HEK293T (cell line): ENCODE data around the gene UNKL.

Experiments used
- CTCF ChIA-PET: fragments of 350-600 bp; formaldehyde crosslinking; extraction: SDS; loops from one replicate; lab custom pipeline; 2021; ENCODE audit warnings: antibody characterized with exemption, inconsistent platforms; lab: Yijun Ruan, JAX
- POLR2A ChIA-PET: fragments of 350-600 bp; formaldehyde crosslinking; extraction: SDS; loops from one replicate; lab custom pipeline; 2020; ENCODE audit warnings: antibody characterized with exemption, inconsistent platforms; lab: Yijun Ruan, JAX
- DNase-seq: peaks from one replicate; pipeline ENCODE4 v3.0.0; 2012; ENCODE audit warnings: mixed read lengths; ENCODE audit errors: extremely low spot score
- ARNT ChIP-seq: fragments of 450-650 bp; IDR thresholded peaks from 2 replicates; pipeline ENCODE4 v1.6.1; 2017; ENCODE audit warnings: mild to moderate bottlenecking
- BHLHE40 ChIP-seq: fragments of 450-650 bp; IDR thresholded peaks from 2 replicates; pipeline ENCODE4 v1.6.1; 2016; ENCODE audit warnings: mild to moderate bottlenecking, moderate library complexity, borderline replicate concordance
- CTBP1 ChIP-seq: fragments of 450-650 bp; IDR thresholded peaks from 2 replicates; pipeline ENCODE4 v1.6.1; 2016; ENCODE audit warnings: borderline replicate concordance
- ELF4 ChIP-seq: fragments of 450-650 bp; IDR thresholded peaks from 2 replicates; pipeline ENCODE4 v1.6.1; 2017; ENCODE audit warnings: antibody characterized with exemption
- FOXA1 ChIP-seq: fragments of 450-650 bp; IDR thresholded peaks from 2 replicates; pipeline ENCODE4 v1.6.1; 2016; ENCODE audit warnings: mild to moderate bottlenecking
- FOXK2 ChIP-seq: fragments of 450-650 bp; IDR thresholded peaks from 2 replicates; pipeline ENCODE4 v1.6.1; 2016; ENCODE audit warnings: mild to moderate bottlenecking
- FOXM1 ChIP-seq: fragments of 450-650 bp; IDR thresholded peaks from 2 replicates; pipeline ENCODE4 v1.6.1; 2017; ENCODE audit warnings: mild to moderate bottlenecking, borderline replicate concordance
- HDGF ChIP-seq: fragments of 450-650 bp; IDR thresholded peaks from 2 replicates; pipeline ENCODE4 v1.6.1; 2017; ENCODE audit warnings: antibody characterized with exemption, borderline replicate concordance
- L3MBTL2 ChIP-seq: fragments of 450-650 bp; conservative IDR thresholded peaks from 2 replicates; pipeline ENCODE4 v1.6.1; 2016; ENCODE audit warnings: mild to moderate bottlenecking
- LEF1 ChIP-seq: fragments of 450-650 bp; IDR thresholded peaks from 2 replicates; pipeline ENCODE4 v1.6.1; 2017; ENCODE audit warnings: mild to moderate bottlenecking, borderline replicate concordance
- NFRKB ChIP-seq: fragments of 450-650 bp; IDR thresholded peaks from 2 replicates; pipeline ENCODE4 v1.6.1; 2016; ENCODE audit warnings: mild to moderate bottlenecking, moderate library complexity
- SP1 ChIP-seq: fragments of 450-650 bp; IDR thresholded peaks from 2 replicates; pipeline ENCODE4 v1.6.1; 2017
- SUZ12 ChIP-seq: fragments of 450-650 bp; IDR thresholded peaks from 2 replicates; pipeline ENCODE4 v1.6.1; 2016; ENCODE audit warnings: mild to moderate bottlenecking
- TARDBP ChIP-seq: fragments of 450-650 bp; IDR thresholded peaks from 2 replicates; pipeline ENCODE4 v1.6.1; 2016
- ZNF384 ChIP-seq: fragments of 450-650 bp; IDR thresholded peaks from 2 replicates; pipeline ENCODE4 v1.6.1; 2016
- TF ChIP-seq, protein P1 (sequence below): fragments of 450-650 bp; IDR thresholded peaks from 2 replicates; pipeline ENCODE4 v1.6.1; 2016

The UNKL gene

GRCh38 chr16:1320658-1321240 is 93.8 kb downstream of the UNKL start:
- no peak for TF ChIP-seq BHLHE40
- DNase-seq: no peak
- POLR2A ChIA-PET: interaction anchor here (0.8 kb wide), 1 partner anchor 11 kb away, joined by 3 read pairs; the partner anchor contains the start of gene UBE2I
- CTCF ChIA-PET: no interaction called here

- TF ChIP-seq ZNF384: no peak
- no peak for TF ChIP-seq FOXM1
- no peak for TF ChIP-seq NFRKB
- TF ChIP-seq ELF4: no peak
- no peak for TF ChIP-seq BHLHE40
- no peak for TF ChIP-seq LEF1
- TF ChIP-seq, protein P1, sequence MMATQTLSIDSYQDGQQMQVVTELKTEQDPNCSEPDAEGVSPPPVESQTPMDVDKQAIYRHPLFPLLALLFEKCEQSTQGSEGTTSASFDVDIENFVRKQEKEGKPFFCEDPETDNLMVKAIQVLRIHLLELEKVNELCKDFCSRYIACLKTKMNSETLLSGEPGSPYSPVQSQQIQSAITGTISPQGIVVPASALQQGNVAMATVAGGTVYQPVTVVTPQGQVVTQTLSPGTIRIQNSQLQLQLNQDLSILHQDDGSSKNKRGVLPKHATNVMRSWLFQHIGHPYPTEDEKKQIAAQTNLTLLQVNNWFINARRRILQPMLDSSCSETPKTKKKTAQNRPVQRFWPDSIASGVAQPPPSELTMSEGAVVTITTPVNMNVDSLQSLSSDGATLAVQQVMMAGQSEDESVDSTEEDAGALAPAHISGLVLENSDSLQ: no peak
- TF ChIP-seq SUZ12: no peak
- TF ChIP-seq TARDBP: no peak
- no peak for TF ChIP-seq SP1
- ChIA-PET POLR2A (interaction anchor here (0.8 kb wide), 1 partner anchor 11 kb away, joined by 3 read pairs; the partner anchor contains the start of gene UBE2I), CTCF (no interaction called here)
- DNase-seq: no peak
These were observed 94.4 kb downstream of the UNKL start for GRCh38 chr16:1320097-1320496.

DNA sequence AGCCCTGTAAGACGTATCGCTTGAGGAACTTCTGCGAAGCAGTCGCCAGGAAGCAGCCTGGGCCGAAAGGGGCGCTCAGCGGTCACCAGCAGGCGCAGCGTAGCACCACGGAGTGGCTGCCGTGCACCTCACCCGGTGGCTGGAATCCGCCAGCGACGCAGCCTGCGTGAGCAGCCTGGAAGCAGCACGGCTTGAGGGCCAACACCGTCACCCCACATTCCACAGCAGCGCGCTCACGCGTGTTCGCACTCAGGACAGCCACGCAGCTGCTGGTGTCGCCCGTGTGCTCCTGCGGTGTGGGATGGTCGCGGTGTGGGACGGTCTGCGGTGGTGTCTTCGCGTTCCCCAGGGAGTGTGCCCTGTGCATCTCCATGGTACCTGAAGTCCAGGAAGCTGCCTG is 95.5 kb downstream of the UNKL start:
- DNase-seq: no peak
- POLR2A ChIA-PET: no interaction called here
- TF ChIP-seq SUZ12: no peak
- TF ChIP-seq FOXM1: no peak
- no peak for TF ChIP-seq L3MBTL2
- TF ChIP-seq NFRKB: no peak
- TF ChIP-seq ZNF384: no peak
- TF ChIP-seq BHLHE40: no peak
- TF ChIP-seq CTBP1: no peak
- TF ChIP-seq, protein P1: no peak
- TF ChIP-seq LEF1: no peak
- no peak for TF ChIP-seq FOXK2
- no peak for TF ChIP-seq TARDBP
- TF ChIP-seq FOXA1: no peak
- no peak for TF ChIP-seq SP1
- CTCF ChIA-PET: no interaction called here

DNA sequence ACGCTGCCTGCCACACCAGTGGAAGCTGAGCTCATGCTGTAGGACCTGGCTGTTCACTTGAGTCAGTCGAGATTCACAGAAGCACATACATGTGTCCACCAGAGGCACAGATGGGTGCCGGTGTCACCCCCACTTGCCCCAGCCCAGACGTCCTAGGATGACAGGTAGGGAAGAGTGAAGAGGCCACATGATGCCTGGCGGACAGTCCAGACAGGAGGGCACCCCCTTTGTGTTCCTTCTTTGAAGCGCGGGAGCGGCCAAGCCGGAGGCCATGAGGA is 96.3 kb downstream of the UNKL start:
- TF ChIP-seq TARDBP (no peak), CTBP1 (no peak), SP1 (no peak), ARNT (no peak), SUZ12 (no peak), ELF4 (no peak), FOXK2 (no peak)
- ChIA-PET POLR2A (no interaction called here), CTCF (no interaction called here)
- DNase-seq: no peak

DNA sequence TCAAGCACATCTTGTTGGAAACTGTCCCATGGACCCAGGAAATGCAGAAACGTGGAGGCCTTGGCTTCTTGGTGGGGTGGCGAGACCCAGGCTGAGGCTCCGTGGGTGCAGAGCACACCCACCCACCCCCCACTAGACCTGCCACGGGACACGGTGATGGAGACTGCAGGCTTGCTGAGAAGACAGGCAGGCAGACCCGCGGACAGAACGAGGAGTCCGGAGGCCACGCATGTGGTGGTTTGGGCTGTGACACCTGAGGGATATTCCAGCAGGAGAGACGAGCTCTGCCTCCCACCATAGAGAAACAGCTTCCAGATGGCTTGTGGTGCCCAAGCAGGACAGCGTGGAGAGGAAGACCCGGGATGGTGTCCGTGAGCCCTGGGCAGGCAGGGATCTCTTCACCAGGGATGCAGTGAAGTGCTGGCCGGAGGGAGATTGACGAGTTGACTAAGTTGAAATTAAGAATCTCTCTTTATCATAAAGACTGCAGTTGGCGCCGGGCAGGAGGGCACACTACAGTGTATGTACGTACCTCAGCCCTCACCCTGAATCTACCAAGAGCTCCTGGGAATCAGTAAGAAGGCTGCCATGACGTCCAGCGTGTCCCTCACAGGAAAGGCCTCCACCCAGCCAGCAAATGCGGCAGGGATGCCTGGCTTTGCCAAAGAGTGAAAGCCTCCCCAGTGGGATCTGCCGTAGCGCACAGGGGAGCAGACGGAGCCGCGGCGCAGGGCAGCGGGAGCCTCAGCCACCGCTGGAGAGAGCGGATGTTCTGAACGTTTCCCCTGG is 96.8 kb downstream of the UNKL start:
- DNase-seq: no peak
- CTCF ChIA-PET: no interaction called here
- POLR2A ChIA-PET: no interaction called here
- TF ChIP-seq SUZ12 (no peak), FOXA1 (no peak), ARNT (no peak), NFRKB (no peak), TARDBP (no peak), FOXK2 (no peak), LEF1 (no peak), BHLHE40 (no peak), CTBP1 (no peak), HDGF (no peak), SP1 (no peak)
- TF ChIP-seq, protein P1: no peak

DNA sequence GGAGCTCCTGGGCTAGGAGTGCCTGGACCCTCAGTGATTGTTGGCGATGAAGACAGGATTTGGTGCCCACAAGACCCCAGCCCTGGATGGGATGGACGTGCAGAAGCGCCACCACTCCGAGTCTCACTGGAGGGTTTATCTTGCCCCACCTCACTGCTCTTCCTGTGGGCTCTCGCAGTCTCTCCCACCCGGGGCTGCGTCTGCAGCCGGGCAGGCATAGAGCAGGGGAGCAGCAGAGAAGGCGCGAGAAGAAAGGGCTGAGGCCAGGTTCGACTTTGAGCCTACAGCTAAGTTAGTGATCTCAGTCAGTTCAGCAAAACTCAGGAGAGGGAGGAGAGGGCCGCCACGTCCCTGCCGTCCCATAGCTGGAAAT is 98.5 kb downstream of the UNKL start:
- DNase-seq: no peak
- TF ChIP-seq TARDBP (no peak), ZNF384 (no peak), FOXA1 (no peak), HDGF (no peak), NFRKB (no peak), L3MBTL2 (no peak), SUZ12 (no peak), SP1 (no peak), LEF1 (no peak), FOXM1 (no peak), BHLHE40 (no peak), ELF4 (no peak), ARNT (no peak)
- TF ChIP-seq, protein P1: no peak
- ChIA-PET POLR2A (interaction anchor here (1.4 kb wide), 1 partner anchor 10 kb away, joined by 4 read pairs; no protein-coding TSS in a partner anchor), CTCF (no interaction called here)
